Urinary bladder (tissue), 4 donors: ENCODE results near the gene ARHGAP44. TPM values are rescaled to one million over a fixed set of nuclear protein-coding genes. Genes with fewer than 3 reads are reported as not detected.

Experiments
- DNase-seq: peaks from one replicate; pipeline ENCODE4 v3.0.0-alpha.2; 2015; ENCODE audit errors: extremely low spot score
- H3K27ac ChIP-seq: one replicate; pipeline ENCODE4 v1.5.1; 2013; ENCODE audit warnings: low read depth, mild to moderate bottlenecking, moderate library complexity
- H3K36me3 ChIP-seq: one replicate; pipeline ENCODE4 v1.6.1; 2013; ENCODE audit warnings: mild to moderate bottlenecking, moderate library complexity; ENCODE audit not compliant: insufficient read depth
- H3K4me1 ChIP-seq: one replicate; pipeline ENCODE4 v1.6.1; 2013; ENCODE audit warnings: mild to moderate bottlenecking, moderate library complexity; ENCODE audit not compliant: insufficient read depth
- H3K4me3 ChIP-seq: one replicate; pipeline ENCODE4 v1.5.1; 2013; ENCODE audit warnings: low read depth, low read length
- WGBS: extraction: QIAGEN DNeasy Blood & Tissue Kit; methylation state at CpG from one replicate; pipeline ENCODE4 v1.1.7; 2013; 5-methylcytosine and 5-hydroxymethylcytosine counted together
- polyA plus RNA-seq: library from polyadenylated mRNA; stranded (reverse); fragments of 200-250 nt; gene quantifications from one replicate; pipeline ENCODE4 v1.2.3, GENCODE V29; 2013
- total RNA-seq: library from RNA; depleted of rRNA; stranded (reverse); fragments of >200 nt; gene quantifications from one replicate; pipeline ENCODE4 v1.2.3, GENCODE V29; 2014
- donor health status: healthy with polysubstance abuse.
- donor health status: healthy.

The ARHGAP44 gene
- total and polyA plus RNA-seq, 2 donors, result 5.2 to 5.8 TPM

- Histone ChIP-seq H3K36me3 (peaks cover 4% of the 10 kb centered on the region), H3K4me3 (no peak overlapping the region), H3K4me1 (no peaks in the 10 kb centered on the region), H3K27ac (no peak overlapping the region)
- 47% methylated on average over 15 of the region's 15 CpGs for WGBS
- DNase-seq, result peak; percentile 70
These were observed 213.6 kb downstream of the ARHGAP44 start for GRCh38 chr17:13002761-13003453.

GRCh38 chr17:13003454-13003851 is 214.2 kb downstream of the ARHGAP44 start:
- Histone ChIP-seq H3K27ac (no peak overlapping the region), H3K4me3 (no peak overlapping the region), H3K36me3 (peaks cover 5% of the 10 kb centered on the region), H3K4me1 (no peaks in the 10 kb centered on the region)
- no peak for DNase-seq
- WGBS, result 74% methylated on average over 9 of the region's 9 CpGs

GRCh38 chr17:13003927-13004326 is 214.6 kb downstream of the ARHGAP44 start:
- Histone ChIP-seq H3K36me3 (peaks cover 6% of the 10 kb centered on the region), H3K27ac (no peak overlapping the region), H3K4me1 (no peaks in the 10 kb centered on the region), H3K4me3 (no peak overlapping the region)
- DNase-seq, result no peak
- WGBS, result 90% methylated on average over 6 of the region's 6 CpGs

GRCh38 chr17:13004336-13004735 is 215.0 kb downstream of the ARHGAP44 start:
- H3K4me3 ChIP-seq, result no peak overlapping the region
- no peaks in the 10 kb centered on the region for H3K4me1 ChIP-seq
- DNase-seq, result no peak
- 63% methylated on average over 4 of the region's 4 CpGs for WGBS
- peaks cover 6% of the 10 kb centered on the region for H3K36me3 ChIP-seq
- no peak overlapping the region for H3K27ac ChIP-seq

- H3K4me3 ChIP-seq, result no peak overlapping the region
- peaks cover 2% of the 10 kb centered on the region for H3K36me3 ChIP-seq
- DNase-seq, result no peak
- H3K4me1 ChIP-seq, result no peaks in the 10 kb centered on the region
- 91% methylated on average over 6 of the region's 6 CpGs for WGBS
- H3K27ac ChIP-seq, result no peak overlapping the region
These were observed 216.2 kb downstream of the ARHGAP44 start for GRCh38 chr17:13005530-13005929.

GRCh38 chr17:13008461-13008860 is 219.2 kb downstream of the ARHGAP44 start:
- Histone ChIP-seq H3K27ac (no peak overlapping the region), H3K4me1 (no peaks in the 10 kb centered on the region), H3K4me3 (no peak overlapping the region), H3K36me3 (peaks cover 2% of the 10 kb centered on the region)
- WGBS, result 94% methylated on average over 8 of the region's 8 CpGs
- no peak for DNase-seq

- H3K36me3 ChIP-seq, result peaks cover 2% of the 10 kb centered on the region
- 85% methylated on average over 7 of the region's 7 CpGs for WGBS
- no peak for DNase-seq
These were observed 221.7 kb downstream of the ARHGAP44 start for GRCh38 chr17:13010959-13011358.

GRCh38 chr17:13014801-13015200 is 225.5 kb downstream of the ARHGAP44 start:
- Histone ChIP-seq H3K36me3 (no peaks in the 10 kb centered on the region), H3K27ac (no peak overlapping the region), H3K4me3 (no peak overlapping the region), H3K4me1 (peaks cover 1% of the 10 kb centered on the region)
- WGBS, result 96% methylated on average over 7 of the region's 7 CpGs
- no peak for DNase-seq

More at GRCh38 chr17:13010959-13011358, 221.7 kb downstream of the ARHGAP44 start:
- Histone ChIP-seq H3K4me3 (no peak overlapping the region), H3K4me1 (no peaks in the 10 kb centered on the region), H3K27ac (no peak overlapping the region)

- no peak for DNase-seq
- Histone ChIP-seq H3K4me3 (peak overlapping the region; percentile 89), H3K36me3 (no peaks in the 10 kb centered on the region), H3K4me1 (peaks cover 1% of the 10 kb centered on the region), H3K27ac (peak overlapping the region; percentile 6)
- WGBS, result 16% methylated on average over 21 of the region's 21 CpGs
These were observed 227.8 kb downstream of the ARHGAP44 start for GRCh38 chr17:13016881-13017654.

GRCh38 chr17:13017655-13018459 is 228.6 kb downstream of the ARHGAP44 start, which contains the start of gene ELAC2:
Gene ELAC2 (minus strand): TSS chr17:13018027. CDS start chr17:13017947, 80 bp downstream.
- Histone ChIP-seq H3K4me1 (peaks cover 1% of the 10 kb centered on the region), H3K36me3 (no peaks in the 10 kb centered on the region), H3K27ac (peak within 1 kb of the TSS; percentile 82), H3K4me3 (peak within 1 kb of the TSS; percentile 89)
- DNase-seq, result peak; percentile 95
- WGBS, result under 1% methylated on average over 79 of the region's 79 CpGs

- no peaks in the 10 kb centered on the region for H3K4me1 ChIP-seq
- 66% methylated on average over 6 of the region's 6 CpGs for WGBS
- no peaks in the 10 kb centered on the region for H3K36me3 ChIP-seq
- H3K4me3 ChIP-seq, result no peak overlapping the region
- DNase-seq, result no peak
- no peak overlapping the region for H3K27ac ChIP-seq
These were observed 234.7 kb downstream of the ARHGAP44 start for GRCh38 chr17:13024016-13024415.

- DNase-seq, result peak; percentile 13
- Histone ChIP-seq H3K4me1 (no peaks in the 10 kb centered on the region), H3K36me3 (no peaks in the 10 kb centered on the region), H3K4me3 (no peak overlapping the region), H3K27ac (no peak overlapping the region)
- 27% methylated on average over 19 of the region's 19 CpGs for WGBS
These were observed 235.4 kb downstream of the ARHGAP44 start for GRCh38 chr17:13024526-13025257.

- Histone ChIP-seq H3K27ac (no peak overlapping the region), H3K4me3 (no peak overlapping the region), H3K4me1 (no peaks in the 10 kb centered on the region), H3K36me3 (no peaks in the 10 kb centered on the region)
- WGBS, result 75% methylated on average over 5 of the region's 5 CpGs
- no peak for DNase-seq
These were observed 235.9 kb downstream of the ARHGAP44 start for GRCh38 chr17:13025258-13025627.
